ENCODE data around the gene PCSK7. TPM values are rescaled to one million over a fixed set of nuclear protein-coding genes. Genes with fewer than 3 reads are reported as not detected.

Gene PCSK7
- total and polyA plus RNA-seq, 10 of the 15 experiments (the other 5 are each of a cell fraction or from before 2014, with no cell fraction given): 5.5 to 81.5 (median 51.6) TPM

DNA sequence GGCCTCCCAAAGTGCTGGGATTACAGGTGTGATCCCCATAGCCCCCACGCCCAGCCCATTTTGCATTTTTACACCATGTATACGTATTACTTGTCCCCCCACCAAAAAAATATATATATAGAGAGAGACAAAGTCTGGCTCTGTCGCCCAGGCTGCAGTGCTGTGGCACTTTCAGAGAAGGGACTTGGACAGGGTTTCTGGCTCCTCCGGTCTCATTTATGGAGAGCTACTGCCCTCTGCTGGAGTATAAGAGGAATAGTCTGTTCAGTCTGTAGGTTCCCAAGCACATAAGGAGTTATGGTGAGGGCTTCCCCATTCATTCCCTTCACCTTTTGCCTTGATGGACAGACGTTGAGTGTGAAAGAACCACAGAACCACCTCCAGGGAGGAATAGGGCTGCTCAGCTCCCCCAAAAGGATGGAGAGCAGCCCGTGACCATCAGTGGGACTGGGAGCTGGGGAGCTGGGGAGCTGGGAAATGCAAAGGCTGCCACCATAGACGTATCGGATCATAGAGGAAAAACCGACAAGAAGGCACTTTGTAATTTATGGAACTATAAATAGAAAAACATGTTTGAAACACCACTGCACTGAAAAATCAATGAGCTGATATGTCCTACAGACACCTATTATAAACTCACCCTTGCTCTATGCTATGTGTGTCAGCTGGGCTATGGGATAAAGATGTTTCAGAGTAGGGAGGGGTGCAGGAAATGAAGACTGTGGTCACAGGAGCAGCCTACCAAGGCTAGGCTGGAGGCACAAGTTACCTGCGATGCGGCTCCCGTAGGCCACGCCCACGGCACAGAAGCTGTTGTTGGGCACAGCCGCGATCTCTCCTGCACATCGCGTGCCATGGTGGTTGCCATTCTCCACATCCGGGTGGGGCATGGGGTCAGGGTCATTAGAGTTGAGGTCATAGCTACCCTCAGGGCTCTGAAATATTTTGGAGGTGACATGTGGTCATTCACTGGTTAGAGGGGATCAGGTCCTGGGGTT, 5.2 kb downstream of the PCSK7 start (continued):
- TF ChIP-seq JUNB (IDR thresholded peaks at IDR 0.05): no peak
- no peak for TF ChIP-seq ATF7 (IDR thresholded peaks at IDR 0.05; ENCODE audit: low read depth)
- TF ChIP-seq RAD51 (IDR thresholded peaks at IDR 0.05): no peak
- TF ChIP-seq, protein P1, sequence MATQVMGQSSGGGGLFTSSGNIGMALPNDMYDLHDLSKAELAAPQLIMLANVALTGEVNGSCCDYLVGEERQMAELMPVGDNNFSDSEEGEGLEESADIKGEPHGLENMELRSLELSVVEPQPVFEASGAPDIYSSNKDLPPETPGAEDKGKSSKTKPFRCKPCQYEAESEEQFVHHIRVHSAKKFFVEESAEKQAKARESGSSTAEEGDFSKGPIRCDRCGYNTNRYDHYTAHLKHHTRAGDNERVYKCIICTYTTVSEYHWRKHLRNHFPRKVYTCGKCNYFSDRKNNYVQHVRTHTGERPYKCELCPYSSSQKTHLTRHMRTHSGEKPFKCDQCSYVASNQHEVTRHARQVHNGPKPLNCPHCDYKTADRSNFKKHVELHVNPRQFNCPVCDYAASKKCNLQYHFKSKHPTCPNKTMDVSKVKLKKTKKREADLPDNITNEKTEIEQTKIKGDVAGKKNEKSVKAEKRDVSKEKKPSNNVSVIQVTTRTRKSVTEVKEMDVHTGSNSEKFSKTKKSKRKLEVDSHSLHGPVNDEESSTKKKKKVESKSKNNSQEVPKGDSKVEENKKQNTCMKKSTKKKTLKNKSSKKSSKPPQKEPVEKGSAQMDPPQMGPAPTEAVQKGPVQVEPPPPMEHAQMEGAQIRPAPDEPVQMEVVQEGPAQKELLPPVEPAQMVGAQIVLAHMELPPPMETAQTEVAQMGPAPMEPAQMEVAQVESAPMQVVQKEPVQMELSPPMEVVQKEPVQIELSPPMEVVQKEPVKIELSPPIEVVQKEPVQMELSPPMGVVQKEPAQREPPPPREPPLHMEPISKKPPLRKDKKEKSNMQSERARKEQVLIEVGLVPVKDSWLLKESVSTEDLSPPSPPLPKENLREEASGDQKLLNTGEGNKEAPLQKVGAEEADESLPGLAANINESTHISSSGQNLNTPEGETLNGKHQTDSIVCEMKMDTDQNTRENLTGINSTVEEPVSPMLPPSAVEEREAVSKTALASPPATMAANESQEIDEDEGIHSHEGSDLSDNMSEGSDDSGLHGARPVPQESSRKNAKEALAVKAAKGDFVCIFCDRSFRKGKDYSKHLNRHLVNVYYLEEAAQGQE (IDR thresholded peaks at IDR 0.05; ENCODE audit: low read depth, low read length): no peak
- TF ChIP-seq HDGF (IDR thresholded peaks at IDR 0.05): no peak
- TF ChIP-seq TCF12 (IDR thresholded peaks at IDR 0.05; ENCODE audit: low read depth, low read length): no peak
- no peak for TF ChIP-seq POU2F2 (IDR thresholded peaks at IDR 0.05; ENCODE audit: borderline replicate concordance, low read depth, low read length)
- no peak for TF ChIP-seq GATAD2B (conservative IDR thresholded peaks at IDR 0.05; ENCODE audit: low read depth)
- TF ChIP-seq BHLHE40 (IDR thresholded peaks at IDR 0.05; ENCODE audit: borderline replicate concordance in 1 of 2, low read depth in 2 of 2, low read length in 1 of 2): no peak
- no peak for TF ChIP-seq IKZF2 (IDR thresholded peaks at IDR 0.05)
- no peak for TF ChIP-seq SRF (IDR thresholded peaks at IDR 0.05; ENCODE audit: low read depth in 2 of 2, low read length in 2 of 2)
- peak; percentile 28; the same call in 1 of the 2 replicates for TF ChIP-seq SMARCA5 (IDR thresholded peaks at IDR 0.05)
- 0 out of 2 replicates have a peak, but pooled peaks have one; percentile 31 for TF ChIP-seq YY1 (IDR thresholded peaks at IDR 0.05; ENCODE audit: low read depth, low read length)

Data from GM12878 (cell line).